GM12801 (cell line): Measurements from ENCODE around the gene MED29.

ENCODE experiments used
- CTCF ChIP-seq: IDR thresholded peaks from one replicate; pipeline ENCODE4 v1.5.1; 2011; ENCODE audit warnings: control low read depth; ENCODE audit not compliant: insufficient read length; ENCODE audit errors: extremely low read depth

Gene MED29

DNA sequence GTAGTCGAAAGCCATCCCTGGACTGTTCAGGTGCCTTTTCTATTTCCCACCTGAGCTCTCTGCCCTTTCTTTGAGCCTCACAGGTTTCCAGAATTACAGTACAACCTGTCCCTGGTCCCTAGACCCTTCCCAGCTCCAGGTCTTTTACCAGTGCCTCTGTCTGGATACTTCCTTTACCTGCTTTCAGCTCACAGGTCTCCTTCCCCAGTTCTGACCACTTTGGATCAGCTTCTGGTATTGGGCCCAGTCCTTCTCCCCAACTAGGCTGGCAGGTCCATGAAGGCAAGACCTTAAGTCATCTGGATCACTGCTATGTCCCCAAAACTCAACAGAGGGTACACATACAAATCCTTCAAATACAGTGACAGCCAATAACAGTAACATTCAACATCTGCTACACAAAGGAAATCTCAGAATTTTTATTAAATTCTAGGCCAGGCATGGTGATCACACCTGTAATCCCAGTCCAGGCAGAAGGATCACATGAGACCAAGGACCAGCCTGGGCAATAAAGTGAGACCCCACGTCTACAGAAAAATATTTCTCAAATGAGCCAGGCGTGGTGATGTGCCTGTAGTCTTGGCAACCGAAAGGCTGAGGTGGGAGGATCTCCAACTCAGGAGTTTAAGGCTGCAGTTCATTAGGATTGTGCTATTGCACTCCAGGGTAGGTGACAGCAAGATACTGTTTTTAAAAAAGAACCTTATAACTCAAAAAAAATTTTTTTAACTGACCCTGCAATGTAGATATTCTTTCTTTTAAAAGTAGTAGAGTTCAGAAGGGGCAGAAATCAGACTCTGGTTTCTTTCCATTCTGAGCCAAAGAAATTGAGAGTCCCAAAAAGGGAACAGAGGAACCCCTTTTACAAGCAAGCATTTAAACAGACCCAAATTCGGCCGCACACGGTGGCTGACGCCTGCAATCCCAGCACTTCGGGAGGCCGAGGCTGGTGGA lies 43.2 kb downstream of the MED29 start:
- no peak for TF ChIP-seq CTCF

DNA sequence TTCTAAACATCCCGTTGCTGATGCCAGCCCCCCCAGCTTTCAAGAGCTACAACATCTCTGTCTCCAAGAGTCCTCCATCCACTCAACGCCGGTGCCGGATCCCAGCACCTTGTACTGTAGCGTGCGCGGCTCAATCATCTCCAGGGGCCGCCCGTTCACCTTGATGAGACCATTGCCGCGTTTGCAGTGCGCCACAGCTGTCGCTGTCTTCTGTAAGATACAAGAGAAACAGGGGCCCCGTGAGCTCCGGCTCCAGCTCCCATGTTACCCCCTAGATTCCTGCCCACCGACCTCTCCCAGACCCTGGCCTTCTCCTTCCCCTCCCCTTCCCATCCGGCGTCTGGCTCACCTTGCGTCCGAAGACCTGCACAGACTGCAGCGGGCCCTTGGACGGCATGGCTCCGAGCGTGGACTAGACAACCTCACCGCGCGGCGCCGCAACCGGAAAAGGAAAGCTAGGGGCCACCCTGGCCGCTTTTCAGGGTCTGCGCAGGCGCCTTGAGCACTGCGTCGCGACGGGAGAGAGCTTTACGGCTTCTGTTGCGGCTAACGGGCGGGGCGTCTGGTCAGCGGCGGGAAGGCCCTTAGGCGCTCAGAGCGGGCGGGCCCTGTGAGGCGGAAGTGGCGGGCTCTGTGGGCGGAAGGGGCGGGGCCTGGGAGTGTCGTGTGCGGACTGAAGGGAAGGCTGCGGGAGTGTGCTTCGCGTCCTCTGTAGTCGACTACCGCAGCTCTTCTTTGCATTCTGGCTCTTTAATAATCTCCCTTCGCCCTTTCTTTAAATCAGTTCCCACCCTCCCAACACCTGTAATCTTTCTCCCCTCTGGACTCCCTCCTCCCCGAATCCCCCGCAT lies 44.5 kb downstream of the MED29 start, which contains the start of gene RPS16:
Gene RPS16, minus strand, starts transcription at position 451 of the 851 bp plus-strand sequence. Its CDS starts 54 bp downstream, at position 397.
- no peak for TF ChIP-seq CTCF

DNA sequence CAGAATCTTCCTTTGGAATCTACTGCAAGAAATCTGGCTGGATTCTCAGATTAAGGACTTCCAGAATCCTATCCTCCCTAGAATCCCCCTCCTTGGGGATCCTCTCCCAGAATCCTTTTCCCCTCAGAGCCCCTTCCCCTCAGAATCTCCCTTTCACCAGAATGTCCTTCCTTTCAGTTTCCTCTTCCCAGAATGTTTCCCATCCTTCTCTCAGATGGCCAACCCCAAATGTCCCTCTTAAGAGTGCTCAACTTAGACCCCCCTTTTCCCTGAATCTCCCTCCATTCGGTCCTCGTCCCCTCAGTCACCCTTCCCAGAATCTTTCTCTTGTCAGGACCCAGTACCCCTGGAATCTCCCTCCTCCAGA lies 45.2 kb downstream of the MED29 start:
- no peak for TF ChIP-seq CTCF

DNA sequence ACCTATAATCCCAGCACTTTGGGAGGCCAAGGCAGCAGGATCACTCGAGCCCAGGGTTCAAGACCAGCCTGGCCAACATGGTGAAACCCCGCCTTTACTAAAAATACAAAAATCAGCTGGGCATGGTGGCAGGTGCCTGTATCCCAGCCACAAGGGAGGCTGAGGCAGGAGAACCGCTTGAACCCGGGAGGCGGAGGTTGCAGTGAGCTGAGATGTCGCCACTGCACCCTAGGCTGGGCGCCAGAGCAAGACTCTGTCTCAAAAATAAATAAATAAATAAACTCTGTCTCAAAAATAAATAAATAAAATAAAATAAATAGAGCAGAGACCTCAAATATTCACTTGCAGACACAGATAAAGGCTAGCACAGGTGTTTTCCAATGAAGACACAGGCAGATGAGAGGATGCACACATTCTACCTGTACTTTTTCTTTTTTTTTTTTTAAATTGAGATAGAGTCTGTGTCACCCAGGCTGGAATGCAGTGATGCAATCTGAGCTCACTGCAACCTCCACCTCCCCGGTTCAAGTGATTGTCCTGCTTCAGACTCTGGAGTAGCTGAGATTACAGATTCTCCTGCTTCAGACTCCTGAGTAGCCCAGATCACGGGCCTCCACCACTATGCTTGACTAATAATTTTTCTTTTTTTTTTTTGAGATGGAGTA lies 47.2 kb downstream of the MED29 start:
- TF ChIP-seq CTCF: no peak

GRCh38 chr19:39444598-39445195 lies 53.5 kb downstream of the MED29 start:
- TF ChIP-seq CTCF: no peak

DNA sequence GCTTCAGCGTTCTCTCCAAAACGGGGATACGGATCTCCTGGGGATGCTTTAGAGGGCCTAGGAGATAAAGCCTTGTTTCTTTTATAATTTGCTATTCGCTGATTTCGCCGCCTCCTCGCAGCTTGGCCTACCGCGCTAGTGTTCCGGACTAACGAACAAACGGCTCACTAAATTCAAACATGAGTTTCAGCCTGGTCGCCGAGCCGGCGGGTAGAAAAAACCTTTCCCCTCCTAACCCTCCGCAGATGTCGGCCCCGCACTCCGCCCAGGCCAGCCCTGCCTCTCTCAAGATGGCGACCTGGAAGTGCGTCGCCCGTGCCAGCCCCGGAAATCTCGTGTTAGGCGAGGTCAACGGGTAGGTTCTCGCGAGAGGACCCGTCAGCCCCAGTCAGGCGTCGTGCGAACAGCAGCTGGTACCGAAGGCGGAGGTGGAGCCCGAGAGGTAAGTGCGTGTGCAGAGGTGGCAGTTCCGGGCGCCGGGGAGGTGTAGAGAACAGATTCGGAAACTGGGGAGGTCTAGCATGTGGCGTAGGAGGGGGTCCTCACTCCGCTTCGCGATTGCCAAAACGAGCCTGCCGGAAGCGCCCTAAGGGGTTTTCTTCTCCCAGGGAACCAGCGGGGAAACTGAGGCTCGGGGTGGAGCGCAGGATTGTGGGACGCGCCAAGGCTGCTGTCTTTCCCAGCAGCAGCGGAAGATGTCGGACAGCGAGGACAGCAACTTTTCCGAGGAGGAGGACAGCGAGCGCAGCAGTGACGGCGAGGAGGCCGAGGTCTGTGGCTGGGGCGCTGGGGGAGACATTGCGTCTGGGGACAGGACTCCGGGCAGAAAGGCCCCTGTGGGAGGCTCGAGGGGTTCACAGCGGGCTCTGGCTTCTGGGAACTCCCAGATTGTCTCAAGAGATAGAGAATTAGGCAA lies 54.3 kb downstream of the MED29 start, which contains the start of gene SUPT5H:
Gene SUPT5H, plus strand, starts transcription at position 387 of the 916 bp plus-strand sequence. Its CDS starts 309 bp downstream, at position 696.
- TF ChIP-seq CTCF: no peak
